SK-N-MC (cell line): ENCODE data around the gene SLC16A3.

Experiments used
- DNase-seq: peaks from one replicate; pipeline ENCODE4 v3.0.0-alpha.2; 2011; ENCODE audit warnings: low read depth, low spot score
- H3K27ac ChIP-seq: fragments of 200-600 bp; sonication (generic); 2 replicates; pipeline ENCODE4 v1.5.1; 2016; ENCODE audit warnings: mixed run types
- H3K36me3 ChIP-seq: fragments of 200-600 bp; sonication (generic); 2 replicates; pipeline ENCODE4 v1.6.1; 2017; ENCODE audit warnings: antibody characterized with exemption, low read length, mixed read lengths; ENCODE audit not compliant: insufficient read depth
- H3K4me3 ChIP-seq: fragments of 200-600 bp; sonication (generic); 2 replicates; pipeline ENCODE4 v1.5.1; 2016
- H3K9ac ChIP-seq: fragments of 200-600 bp; sonication (generic); 2 replicates; pipeline ENCODE4 v1.8.0; 2017; ENCODE audit warnings: mixed run types, mixed read lengths; ENCODE audit not compliant: insufficient read length
- H3K9me3 ChIP-seq: fragments of 200-600 bp; sonication (generic); 2 replicates; pipeline ENCODE4 v1.6.1; 2017; ENCODE audit warnings: low read depth, mild to moderate bottlenecking, antibody characterized with exemption, low read length, moderate library complexity, mixed read lengths
- EZH2 ChIP-seq: fragments of 200-600 bp; sonication (generic); IDR thresholded peaks from one replicate; pipeline ENCODE4 v1.6.1; 2017; ENCODE audit warnings: antibody characterized with exemption
- FOXP2 ChIP-seq: optimal IDR thresholded peaks from 2 replicates; pipeline ENCODE3; 2011; ENCODE audit warnings: mild to moderate bottlenecking, moderate library complexity; ENCODE audit not compliant: insufficient read depth; ENCODE audit errors: extremely low read length, control extremely low read depth
- POLR2AphosphoS5 ChIP-seq: IDR thresholded peaks from 2 replicates; pipeline ENCODE4 v1.6.1; 2012; ENCODE audit warnings: mild to moderate bottlenecking, low read depth, low read length, borderline replicate concordance

Gene SLC16A3

DNA sequence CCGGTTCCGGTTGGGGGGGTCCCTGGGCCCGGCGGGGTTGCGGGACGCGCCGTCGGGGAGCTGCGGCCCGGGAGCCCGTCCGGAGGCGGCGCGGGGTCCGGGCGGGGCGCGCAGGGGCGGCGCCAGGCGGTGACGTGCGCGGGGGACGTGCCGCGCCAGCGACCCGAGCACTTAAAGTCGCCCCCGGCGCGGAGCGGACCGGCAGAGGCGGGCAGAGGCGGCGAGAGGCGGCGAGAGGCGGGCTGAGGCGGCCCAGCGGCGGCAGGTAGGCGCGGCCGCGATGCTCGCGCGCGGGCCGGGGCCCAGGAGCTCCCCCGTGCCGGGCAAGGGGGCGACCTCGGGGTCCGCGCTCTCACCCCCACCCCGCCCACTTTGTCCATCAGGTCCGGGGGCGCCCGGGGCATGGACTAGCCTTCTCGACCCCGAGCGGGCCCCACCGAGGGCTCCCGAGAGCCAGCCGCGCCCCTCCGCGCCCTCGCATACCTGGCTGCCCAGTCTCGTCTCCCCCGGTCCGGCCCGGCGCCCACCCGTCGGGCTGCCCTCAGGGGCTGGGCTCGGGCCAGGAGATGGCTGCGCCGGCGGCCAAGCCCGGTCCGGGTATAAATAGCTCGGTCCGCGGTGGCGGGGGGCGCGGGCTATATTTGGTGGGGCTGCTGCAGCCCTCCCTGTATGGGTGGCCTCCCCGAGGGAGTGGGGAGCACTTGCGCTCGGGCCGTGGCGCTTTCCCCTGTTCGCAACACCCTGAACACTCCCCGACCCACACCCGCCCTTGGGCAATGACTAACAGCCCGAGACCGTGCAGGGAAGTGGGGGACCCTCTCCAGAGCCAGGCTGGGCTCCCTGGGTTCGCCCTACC is at the start of gene SLC16A3:
TSS of gene SLC16A3 (plus strand) at position 201 of the 856 bp plus-strand sequence. CDS start 6,967 bp downstream, outside the sequence.
- H3K9me3 ChIP-seq: no peaks in the 10 kb centered on the region
- no peak within 1 kb of the TSS for H3K9ac ChIP-seq
- no peak within 1 kb of the TSS for H3K27ac ChIP-seq
- TF ChIP-seq POLR2AphosphoS5 (no peak), FOXP2 (no peak)
- DNase-seq: no peak
- no peaks in the 10 kb centered on the region for H3K36me3 ChIP-seq
- H3K4me3 ChIP-seq: no peak within 1 kb of the TSS

DNA sequence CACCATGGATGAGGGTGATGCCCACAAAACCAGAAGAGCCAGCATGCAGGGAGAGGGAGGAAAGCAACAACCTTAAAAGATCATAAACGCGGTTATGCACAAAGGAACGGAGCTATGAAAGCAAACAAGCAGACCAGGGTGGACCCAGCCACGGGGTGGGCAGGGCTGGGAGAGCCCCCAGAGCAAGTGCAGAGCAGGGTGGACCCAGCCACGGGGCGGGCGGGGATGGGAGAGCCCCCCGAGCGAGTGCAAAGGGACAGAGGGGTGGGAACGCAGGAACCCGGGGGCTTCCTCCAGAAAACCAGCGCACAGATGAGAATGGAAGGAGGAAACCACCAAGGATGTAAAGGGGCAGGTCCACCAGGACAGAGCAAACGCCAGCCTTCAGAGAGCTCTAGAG is 49.4 kb upstream of the SLC16A3 start:
- DNase-seq: no peak
- H3K36me3 ChIP-seq: peaks cover 13% of the 10 kb centered on the region

DNA sequence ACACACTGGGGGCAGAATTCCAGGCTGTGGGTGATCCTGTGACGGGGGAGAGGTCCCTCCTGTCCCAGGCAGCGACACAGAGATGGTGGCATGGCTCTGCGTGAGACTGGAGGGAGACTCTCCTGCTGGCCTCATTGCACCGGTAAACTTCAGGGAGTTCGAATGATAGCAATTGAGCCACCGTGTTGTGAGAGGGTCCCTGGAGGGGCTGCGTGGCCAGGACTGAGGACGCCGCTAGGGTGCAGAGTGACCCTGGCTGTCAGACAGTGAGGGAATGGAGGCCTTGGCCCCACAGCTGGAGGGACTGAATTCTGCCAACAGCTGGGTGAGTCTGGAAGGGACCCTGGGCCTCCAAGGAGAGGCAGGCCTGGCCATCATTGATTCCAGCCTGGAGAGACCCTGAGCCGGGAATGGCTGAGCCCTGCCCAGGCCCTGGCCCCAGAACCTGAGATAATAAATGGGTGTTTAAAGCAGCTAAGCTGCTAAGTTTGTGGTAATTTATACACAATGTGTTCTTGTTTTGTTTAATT is 48.8 kb upstream of the SLC16A3 start:
- H3K36me3 ChIP-seq: peaks cover 17% of the 10 kb centered on the region
- no peak for TF ChIP-seq POLR2AphosphoS5
- no peak for TF ChIP-seq FOXP2
- TF ChIP-seq EZH2: no peak
- H3K4me3 ChIP-seq: no peak overlapping the region
- no peak overlapping the region for H3K9ac ChIP-seq
- DNase-seq: no peak
- no peaks in the 10 kb centered on the region for H3K9me3 ChIP-seq
- no peak overlapping the region for H3K27ac ChIP-seq

More for the DNA sequence above, 49.4 kb upstream of the SLC16A3 start:
- TF ChIP-seq EZH2 (no peak), FOXP2 (no peak), POLR2AphosphoS5 (no peak)
- Histone ChIP-seq H3K4me3 (no peak overlapping the region), H3K27ac (no peak overlapping the region), H3K9ac (no peak overlapping the region), H3K9me3 (no peaks in the 10 kb centered on the region)

DNA sequence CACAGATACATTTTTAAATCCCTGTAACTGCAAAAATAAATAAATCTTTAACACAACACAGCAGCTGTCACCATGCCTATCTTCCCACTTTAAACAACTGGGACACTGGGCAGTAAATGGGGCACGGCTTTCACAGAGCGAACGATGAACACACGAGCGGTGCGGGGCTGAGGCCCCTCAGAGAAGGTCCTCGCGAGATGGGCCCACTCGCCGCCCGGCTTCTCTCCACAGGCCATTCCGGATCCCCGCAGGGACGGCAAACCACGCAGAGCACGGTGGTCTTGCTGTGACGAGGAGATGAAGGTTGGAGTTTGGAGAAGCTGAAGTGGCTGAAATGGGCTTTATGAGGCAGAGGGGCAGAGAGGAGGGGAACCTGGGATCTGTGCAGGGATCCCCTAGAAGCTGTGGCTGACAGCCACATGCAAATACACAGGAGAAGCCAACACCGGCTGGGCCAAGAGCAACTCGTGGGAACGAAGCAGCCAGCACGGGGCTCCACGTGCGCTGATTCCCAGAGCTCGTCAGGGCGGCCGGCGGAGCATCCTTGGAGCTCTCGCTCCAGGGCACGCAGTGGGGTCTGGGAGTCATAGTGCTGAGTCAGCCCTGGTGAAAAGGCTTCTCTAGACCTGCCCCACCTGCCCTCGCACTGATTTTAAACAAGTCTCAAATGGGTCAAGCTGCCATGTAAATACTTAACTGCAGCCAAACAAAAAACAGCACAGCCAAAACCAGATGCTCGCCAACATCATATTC is 47.9 kb upstream of the SLC16A3 start:
- H3K4me3 ChIP-seq: no peak overlapping the region
- peaks cover 18% of the 10 kb centered on the region for H3K36me3 ChIP-seq
- H3K9me3 ChIP-seq: no peaks in the 10 kb centered on the region
- no peak for DNase-seq
- H3K27ac ChIP-seq: no peak overlapping the region
- TF ChIP-seq EZH2 (no peak), FOXP2 (no peak), POLR2AphosphoS5 (no peak)
- no peak overlapping the region for H3K9ac ChIP-seq

DNA sequence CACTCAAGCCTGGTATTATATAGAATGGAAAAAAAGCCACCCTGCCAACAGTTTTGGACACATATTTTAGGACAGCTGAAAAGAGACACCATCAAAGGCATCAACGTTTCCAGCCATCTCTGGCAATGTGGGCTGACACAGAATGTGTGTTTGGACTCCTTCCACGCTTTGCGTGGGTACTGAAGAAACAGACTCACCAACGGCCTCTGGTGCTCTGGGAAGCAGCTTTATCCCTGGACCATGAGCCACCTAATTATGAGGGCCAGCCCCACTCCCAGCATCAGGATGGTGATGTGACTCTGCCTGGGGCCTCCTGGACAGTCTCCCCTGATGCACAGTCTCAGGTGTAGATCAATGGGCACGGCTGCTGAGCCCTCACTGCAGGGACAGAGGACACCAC is 44.1 kb upstream of the SLC16A3 start:
- Histone ChIP-seq H3K9me3 (no peaks in the 10 kb centered on the region), H3K9ac (no peak overlapping the region), H3K36me3 (peaks cover 22% of the 10 kb centered on the region), H3K27ac (no peak overlapping the region), H3K4me3 (no peak overlapping the region)
- TF ChIP-seq EZH2 (no peak), FOXP2 (no peak)
- DNase-seq: no peak

DNA sequence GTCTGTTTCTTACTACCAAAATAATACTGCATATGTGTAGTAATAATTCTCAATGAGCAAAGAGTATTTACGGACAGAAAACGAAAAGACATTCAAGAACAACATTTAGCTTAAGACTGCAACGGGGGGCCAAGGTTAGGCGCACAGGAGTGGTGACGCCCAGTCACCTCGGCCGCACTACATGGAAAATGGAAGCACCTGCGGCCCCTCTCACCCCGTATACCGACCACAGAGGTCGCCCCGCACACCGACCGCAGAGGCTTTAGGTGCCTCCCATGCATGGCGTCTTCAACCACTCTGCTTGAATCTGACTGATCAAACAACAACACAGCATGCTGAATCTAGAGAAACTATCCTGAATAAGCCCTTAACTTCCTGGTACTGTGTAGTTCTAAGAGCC is 42.6 kb upstream of the SLC16A3 start:
- H3K4me3 ChIP-seq: no peak overlapping the region
- TF ChIP-seq FOXP2 (no peak), EZH2 (no peak), POLR2AphosphoS5 (no peak)
- H3K36me3 ChIP-seq: peaks cover 21% of the 10 kb centered on the region
- no peaks in the 10 kb centered on the region for H3K9me3 ChIP-seq
- H3K27ac ChIP-seq: no peak overlapping the region
- DNase-seq: no peak
- H3K9ac ChIP-seq: no peak overlapping the region

DNA sequence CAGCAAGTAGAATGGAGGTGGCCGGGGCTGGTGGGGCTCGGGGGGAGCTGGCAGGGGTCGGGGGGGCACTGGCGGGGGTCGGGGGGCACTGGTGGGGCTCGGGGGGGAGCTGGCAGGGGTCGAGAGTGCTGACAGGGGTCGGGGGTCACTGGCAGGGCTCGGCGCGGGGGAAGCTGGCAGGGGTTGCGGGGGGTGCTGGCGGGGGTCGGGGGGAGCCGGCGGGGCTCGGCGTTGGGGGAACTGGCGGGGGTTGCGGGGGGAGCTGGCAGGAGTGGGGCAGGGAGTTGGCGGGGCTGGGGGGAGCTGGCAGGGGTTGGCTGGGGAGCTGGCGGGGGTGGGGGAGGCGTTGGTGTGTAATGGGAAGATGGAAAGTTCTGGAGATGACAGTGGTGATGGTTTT is 41.3 kb upstream of the SLC16A3 start:
- no peak for TF ChIP-seq FOXP2
- no peak for TF ChIP-seq POLR2AphosphoS5
- TF ChIP-seq EZH2: no peak
- no peak overlapping the region for H3K9ac ChIP-seq
- H3K36me3 ChIP-seq: peaks cover 23% of the 10 kb centered on the region
- no peak overlapping the region for H3K4me3 ChIP-seq
- H3K9me3 ChIP-seq: no peaks in the 10 kb centered on the region
- H3K27ac ChIP-seq: no peak overlapping the region
- no peak for DNase-seq
